Breast epithelium (tissue), 3 donors: Measurements from ENCODE around the gene HMGA1.

Experiments used
- POLR2AphosphoS5 ChIP-seq, 3 donors: sonication (generic); formaldehyde crosslinking; IDR thresholded peaks; one replicate each; pipeline ENCODE4 v1.6.1; 2017; ENCODE audit warnings: antibody characterized with exemption in 3 of 3
- TF ChIP-seq, protein P1 (sequence below), 3 donors: fragments of 450-650 bp; IDR thresholded peaks; one replicate each; pipeline ENCODE4 v1.5.1; 2016 to 2017; ENCODE audit warnings: antibody characterized with exemption in 3 of 3, mild to moderate bottlenecking in 3 of 3, moderate library complexity in 3 of 3

DNA sequence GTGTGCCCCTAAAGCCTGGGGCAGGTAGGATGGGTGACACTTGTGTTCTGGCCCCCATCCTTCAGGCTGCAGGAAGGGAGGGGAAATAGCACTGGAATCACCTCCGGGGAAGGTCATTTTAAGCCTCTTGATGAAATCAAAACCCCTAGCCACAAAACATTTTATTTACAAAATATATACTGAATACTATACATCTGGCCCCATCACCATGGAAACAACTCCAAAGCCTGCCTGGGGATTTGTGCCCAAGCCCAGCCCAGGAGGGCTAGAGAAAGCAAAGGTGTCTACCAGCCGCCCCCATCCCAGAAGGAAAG, 9.5 kb downstream of the HMGA1 start:
- no peak for TF ChIP-seq POLR2AphosphoS5 (IDR thresholded peaks at IDR 0.05)
- TF ChIP-seq, protein P1, sequence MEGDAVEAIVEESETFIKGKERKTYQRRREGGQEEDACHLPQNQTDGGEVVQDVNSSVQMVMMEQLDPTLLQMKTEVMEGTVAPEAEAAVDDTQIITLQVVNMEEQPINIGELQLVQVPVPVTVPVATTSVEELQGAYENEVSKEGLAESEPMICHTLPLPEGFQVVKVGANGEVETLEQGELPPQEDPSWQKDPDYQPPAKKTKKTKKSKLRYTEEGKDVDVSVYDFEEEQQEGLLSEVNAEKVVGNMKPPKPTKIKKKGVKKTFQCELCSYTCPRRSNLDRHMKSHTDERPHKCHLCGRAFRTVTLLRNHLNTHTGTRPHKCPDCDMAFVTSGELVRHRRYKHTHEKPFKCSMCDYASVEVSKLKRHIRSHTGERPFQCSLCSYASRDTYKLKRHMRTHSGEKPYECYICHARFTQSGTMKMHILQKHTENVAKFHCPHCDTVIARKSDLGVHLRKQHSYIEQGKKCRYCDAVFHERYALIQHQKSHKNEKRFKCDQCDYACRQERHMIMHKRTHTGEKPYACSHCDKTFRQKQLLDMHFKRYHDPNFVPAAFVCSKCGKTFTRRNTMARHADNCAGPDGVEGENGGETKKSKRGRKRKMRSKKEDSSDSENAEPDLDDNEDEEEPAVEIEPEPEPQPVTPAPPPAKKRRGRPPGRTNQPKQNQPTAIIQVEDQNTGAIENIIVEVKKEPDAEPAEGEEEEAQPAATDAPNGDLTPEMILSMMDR (IDR thresholded peaks at IDR 0.05), result no peak
